Measurements from ENCODE around the gene REEP1.

- TF ChIP-seq CTCF (IDR thresholded peaks at IDR 0.05) (no peak), POLR2AphosphoS5 (IDR thresholded peaks at IDR 0.05) (no peak), POLR2A (IDR thresholded peaks at IDR 0.05; ENCODE audit: low read depth) (no peak)
Observed at GRCh38 chr2:86203614-86204013, 133.8 kb downstream of the REEP1 start.

Data from esophagus muscularis mucosa (tissue), 3 donors.